Cardiac fibroblast (primary cell): ENCODE measurements around the gene NF2.

ENCODE experiments used
- DNase-seq, 2 donors: peaks; one replicate each; pipeline versions ENCODE4 v3.0.0 to v3.0.0-alpha.2; 2010; ENCODE audit warnings: low read depth in 2 of 2
- H3K4me3 ChIP-seq, 2 donors: replicated peaks in 1 of 2; 1 replicate in 1 of 2; 2 replicates in 1 of 2; pipeline ENCODE4 v1.5.1; 2011; ENCODE audit warnings: low read depth in 2 of 2, low read length in 2 of 2, mild to moderate bottlenecking in 2 of 2, moderate library complexity in 1 of 2
- TF ChIP-seq, protein P1 (sequence below): IDR thresholded peaks from one replicate; pipeline ENCODE4 v1.5.1; 2011; ENCODE audit warnings: low read depth, mild to moderate bottlenecking, low read length, inconsistent platforms

The NF2 gene

DNA sequence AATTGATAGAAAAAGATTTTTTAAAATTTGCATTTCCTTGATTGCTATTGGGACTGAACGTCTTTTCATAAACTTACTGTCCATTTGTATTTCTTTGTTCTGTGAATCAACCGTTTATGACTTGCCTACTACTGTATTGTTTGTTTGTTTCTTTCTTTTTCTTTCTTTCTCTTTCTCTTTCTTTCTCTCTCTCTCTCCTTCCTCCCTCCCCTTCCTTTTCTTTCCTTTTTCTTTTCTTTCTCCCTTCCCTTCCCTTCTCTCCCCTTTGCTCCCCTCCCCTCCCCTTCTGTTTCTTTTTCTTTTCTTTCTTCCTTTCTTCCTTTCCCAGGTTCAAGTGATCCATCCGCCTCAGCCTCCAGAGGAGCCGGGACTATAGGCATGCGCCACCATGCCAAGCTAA, 46.9 kb downstream of the NF2 start:
- TF ChIP-seq, protein P1, sequence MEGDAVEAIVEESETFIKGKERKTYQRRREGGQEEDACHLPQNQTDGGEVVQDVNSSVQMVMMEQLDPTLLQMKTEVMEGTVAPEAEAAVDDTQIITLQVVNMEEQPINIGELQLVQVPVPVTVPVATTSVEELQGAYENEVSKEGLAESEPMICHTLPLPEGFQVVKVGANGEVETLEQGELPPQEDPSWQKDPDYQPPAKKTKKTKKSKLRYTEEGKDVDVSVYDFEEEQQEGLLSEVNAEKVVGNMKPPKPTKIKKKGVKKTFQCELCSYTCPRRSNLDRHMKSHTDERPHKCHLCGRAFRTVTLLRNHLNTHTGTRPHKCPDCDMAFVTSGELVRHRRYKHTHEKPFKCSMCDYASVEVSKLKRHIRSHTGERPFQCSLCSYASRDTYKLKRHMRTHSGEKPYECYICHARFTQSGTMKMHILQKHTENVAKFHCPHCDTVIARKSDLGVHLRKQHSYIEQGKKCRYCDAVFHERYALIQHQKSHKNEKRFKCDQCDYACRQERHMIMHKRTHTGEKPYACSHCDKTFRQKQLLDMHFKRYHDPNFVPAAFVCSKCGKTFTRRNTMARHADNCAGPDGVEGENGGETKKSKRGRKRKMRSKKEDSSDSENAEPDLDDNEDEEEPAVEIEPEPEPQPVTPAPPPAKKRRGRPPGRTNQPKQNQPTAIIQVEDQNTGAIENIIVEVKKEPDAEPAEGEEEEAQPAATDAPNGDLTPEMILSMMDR: no peak
- no peak for DNase-seq
- H3K4me3 ChIP-seq: no peak overlapping the region

DNA sequence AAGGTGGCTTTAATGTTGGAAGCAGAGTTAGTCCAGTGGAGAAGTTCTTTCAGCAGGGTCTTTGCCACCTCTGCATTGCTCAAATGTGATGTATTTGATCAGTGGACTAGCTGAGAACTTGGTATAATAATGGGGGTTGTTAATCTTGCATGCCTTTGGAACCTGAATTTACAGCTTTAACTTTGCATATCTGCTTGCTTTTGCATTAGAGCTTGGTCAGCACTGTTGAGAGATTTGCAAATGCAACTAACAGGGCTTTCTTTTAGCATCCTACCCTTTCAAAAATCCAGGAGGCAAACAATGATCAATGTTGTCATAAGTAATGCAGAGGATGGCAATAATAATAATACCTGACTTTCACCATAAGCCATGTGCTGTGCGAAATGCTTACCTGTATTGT, 48.2 kb downstream of the NF2 start:
- no peak for DNase-seq
- TF ChIP-seq, protein P1: no peak
- H3K4me3 ChIP-seq: no peak overlapping the region

DNA sequence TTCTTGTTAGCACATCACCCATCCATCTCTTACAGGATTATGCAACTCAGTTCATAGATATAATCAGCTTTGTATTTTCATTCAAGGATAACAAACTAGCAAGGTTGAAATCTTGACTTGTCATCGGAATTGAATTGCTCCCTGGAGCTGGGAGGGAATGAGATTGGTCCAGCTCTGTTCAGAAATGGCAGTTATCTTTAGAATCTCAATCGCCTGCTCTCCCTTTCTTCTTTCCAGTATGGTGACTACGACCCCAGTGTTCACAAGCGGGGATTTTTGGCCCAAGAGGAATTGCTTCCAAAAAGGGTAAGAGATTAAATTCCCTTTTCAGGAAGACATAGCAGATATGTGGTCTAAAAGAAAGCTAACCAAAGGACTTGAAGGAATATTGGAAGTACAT, 51.0 kb downstream of the NF2 start:
- DNase-seq: no peak
- no peak overlapping the region for H3K4me3 ChIP-seq
- TF ChIP-seq, protein P1: no peak

DNA sequence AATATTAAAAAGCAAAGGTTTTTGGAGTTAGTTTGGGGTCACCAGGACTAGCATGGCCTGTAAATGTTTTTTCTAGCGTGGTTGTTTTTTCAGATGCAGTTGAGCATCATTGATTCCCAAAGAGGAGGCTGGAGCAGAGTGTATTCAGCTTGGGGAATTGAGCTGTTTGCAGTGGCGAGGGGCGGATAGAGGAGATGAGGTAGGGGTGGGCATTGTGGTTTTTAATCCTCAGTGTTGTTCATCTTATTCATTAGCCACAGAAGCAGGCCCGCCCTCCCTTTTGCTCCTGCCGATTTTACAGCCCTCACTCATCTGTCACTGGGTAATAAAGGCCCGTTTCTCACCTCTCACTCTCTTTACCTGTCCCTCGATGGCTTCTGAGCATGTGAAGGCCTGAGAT, 51.4 kb downstream of the NF2 start:
- no peak for DNase-seq
- TF ChIP-seq, protein P1: no peak
- no peak overlapping the region for H3K4me3 ChIP-seq

DNA sequence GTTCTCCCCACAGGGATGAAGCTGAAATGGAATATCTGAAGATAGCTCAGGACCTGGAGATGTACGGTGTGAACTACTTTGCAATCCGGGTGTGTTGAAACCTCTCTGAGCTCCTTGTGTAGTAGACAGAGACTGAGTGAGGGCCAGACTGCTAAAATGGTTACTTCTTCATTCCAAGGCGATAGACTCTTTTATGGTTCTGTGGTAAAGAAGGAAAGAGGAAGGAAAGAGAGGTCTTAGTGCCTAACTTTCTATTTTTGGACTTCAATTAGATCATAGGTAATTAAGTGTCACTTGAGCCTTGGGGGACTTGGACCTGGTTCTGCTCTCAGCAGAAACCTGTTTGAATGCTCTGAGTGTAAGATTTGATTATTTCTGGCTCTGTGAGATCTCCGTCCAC, 54.7 kb downstream of the NF2 start:
- TF ChIP-seq, protein P1: no peak
- H3K4me3 ChIP-seq: no peak overlapping the region
- DNase-seq: no peak

DNA sequence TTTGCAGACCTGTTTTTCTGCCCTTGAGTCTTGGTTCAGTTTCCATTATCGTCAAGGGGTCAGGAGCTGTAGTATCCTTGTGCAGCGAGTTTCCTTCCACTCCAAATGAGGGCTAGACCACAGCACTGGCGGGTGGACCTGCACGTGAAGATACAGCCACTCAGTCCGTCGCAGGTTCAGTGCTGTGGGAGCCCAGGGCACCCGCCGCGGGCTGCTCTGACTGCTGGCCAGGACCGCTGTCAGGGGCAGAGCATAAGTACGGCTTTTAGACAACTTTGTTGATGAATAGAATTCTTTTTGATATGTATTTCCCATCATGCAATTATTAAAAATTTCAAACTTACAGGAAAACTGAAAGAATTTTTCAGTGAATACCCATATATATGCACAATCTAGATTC, 56.6 kb downstream of the NF2 start:
- H3K4me3 ChIP-seq: no peak overlapping the region
- TF ChIP-seq, protein P1: no peak
- no peak for DNase-seq

DNA sequence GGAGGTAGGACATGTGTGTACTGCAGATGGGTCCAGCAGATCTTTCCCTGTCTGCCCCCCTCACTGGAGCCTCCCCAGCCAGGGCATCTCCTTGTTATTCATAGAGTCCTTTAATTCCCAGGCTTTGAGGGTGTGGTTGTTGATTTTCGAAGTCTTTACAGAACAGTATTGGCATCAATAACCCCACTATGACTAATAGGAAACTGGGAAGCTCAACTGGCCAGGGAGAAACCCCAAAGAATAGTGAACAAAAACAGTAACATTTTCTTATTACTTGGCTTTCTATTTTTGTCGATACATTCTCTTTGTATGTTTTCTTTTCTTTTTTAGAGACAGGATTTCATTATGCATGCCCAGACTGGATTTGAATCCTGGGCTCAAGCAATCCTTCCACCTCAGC, 57.9 kb downstream of the NF2 start:
- TF ChIP-seq, protein P1: no peak
- peak in 1 of 2 donors; percentile 72 for DNase-seq
- H3K4me3 ChIP-seq: no peak overlapping the region
